Right ventricle myocardium superior (tissue), 1 donor: ENCODE measurements around the gene PTGES3. TPM values are rescaled to one million over a fixed set of nuclear protein-coding genes. Genes with fewer than 3 reads are reported as not detected.
"Not testable (repeated sequence)": the region's sequence is repeated elsewhere in the genome, so short reads cannot be mapped to it uniquely, and the experiment has no call there.

ENCODE experiments used
- ATAC-seq: fragments of 200-7000 bp; cut with Tn5 transposase; one replicate; pipeline ENCODE4 v1.9.1; 2020; ENCODE audit warnings: mild to moderate bottlenecking; ENCODE audit not compliant: poor library complexity
- DNase-seq: peaks from one replicate; pipeline ENCODE4 v3.0.0-alpha.2; 2020
- intact Hi-C: fragments of 100-400 bp; cut with DNase I; formaldehyde crosslinking; loops from one replicate; pipeline ENCODE4 v1.11.2; 2022
- total RNA-seq: library from RNA; stranded (reverse); fragmentation: NEBNext Ultra II Directional; extraction: Animal tissue kit (Norgen Biotek cat#: 25700); gene quantifications from one replicate; pipeline ENCODE4 v1.2.1, GENCODE V29; 2021
- donor health status: DM: no; HTN: yes; CAD: no; lungs with severe emphysema.

PTGES3 gene
- total RNA-seq, 1 donor from 2014 or later, result 132 TPM

- intact Hi-C loops, result no loop called here
- no peak for DNase-seq
- no peak for ATAC-seq
Observed at GRCh38 chr12:56716458-56716857, 28.4 kb upstream of the PTGES3 start.

DNA sequence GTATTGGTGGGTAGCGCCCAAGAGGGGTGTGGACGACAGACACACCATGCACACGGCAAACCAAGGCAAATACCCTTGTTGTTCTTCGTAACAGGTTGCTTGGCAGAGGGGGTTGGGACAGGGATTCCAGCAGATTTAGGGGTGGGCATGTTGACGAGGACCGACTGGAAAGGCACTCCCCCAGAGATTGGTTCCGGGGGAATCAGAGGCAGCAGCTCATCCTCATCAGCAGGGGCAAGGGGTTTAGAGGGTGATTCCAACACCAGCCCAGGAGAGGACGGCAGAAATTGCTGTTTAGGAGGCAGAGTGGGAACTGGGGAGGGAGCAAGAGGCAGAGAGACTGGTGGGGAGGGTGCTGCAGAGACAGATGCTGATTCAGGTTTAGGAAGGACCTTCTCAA lies 27.7 kb upstream of the PTGES3 start:
- intact Hi-C loops, result no loop called here
- ATAC-seq (no peak), DNase-seq (no peak)

- intact Hi-C loops, result no loop called here
- DNase-seq (no peak), ATAC-seq (no peak)
Observed at GRCh38 chr12:56714431-56714929, 26.4 kb upstream of the PTGES3 start.

DNA sequence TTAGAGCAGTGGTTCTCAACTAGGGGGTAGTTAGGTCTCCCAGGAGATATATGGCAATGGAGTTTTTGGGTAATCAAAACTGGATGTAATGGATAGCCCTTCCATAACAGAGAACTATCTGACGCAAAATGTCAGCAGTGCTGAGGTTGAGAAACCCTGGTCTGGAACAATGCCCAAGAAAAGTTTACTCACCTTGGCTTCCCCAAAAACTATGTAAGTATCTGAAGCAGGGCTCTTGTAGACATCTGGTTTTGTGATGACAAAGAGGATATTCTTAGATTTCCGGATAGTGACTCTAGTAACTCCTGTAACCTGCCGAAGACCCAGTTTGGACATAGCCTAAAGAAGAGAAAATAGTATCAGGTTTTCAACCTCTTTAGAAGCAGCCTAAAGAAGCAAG lies 25.3 kb upstream of the PTGES3 start:
- intact Hi-C loops, result no loop called here
- no peak for DNase-seq
- ATAC-seq, result no peak

DNA sequence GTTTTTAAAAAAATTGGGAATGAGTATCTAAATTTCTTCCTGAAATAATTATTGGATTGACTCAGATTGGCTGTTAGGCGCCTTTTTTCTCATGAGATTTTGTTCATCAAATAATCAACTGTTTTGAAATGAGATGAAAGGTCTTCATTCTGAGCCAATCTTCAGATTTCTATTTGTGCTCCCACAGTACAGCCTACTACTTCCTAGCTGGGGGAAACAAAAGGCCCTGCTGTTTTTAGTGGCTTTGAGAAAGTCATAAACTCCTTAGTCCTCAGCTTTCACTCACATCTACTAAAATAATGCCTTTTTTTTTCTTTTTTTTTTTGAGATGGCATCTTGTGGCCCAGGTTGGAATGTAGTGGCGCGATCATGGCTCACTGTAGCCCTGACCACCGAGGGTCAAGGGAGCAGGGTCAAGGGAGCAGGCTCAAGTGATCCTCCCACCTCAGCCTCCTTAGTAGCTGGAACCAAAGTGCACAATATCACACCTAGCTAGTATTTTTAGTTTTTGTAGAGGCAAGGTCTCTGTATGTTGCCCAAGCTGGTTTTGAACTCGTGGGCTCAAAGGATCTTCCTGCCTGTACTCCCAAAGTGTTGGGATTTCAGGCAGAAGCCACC lies 21.8 kb upstream of the PTGES3 start:
- ATAC-seq (no peak), DNase-seq (no peak)
- intact Hi-C loops, result no loop called here

DNA sequence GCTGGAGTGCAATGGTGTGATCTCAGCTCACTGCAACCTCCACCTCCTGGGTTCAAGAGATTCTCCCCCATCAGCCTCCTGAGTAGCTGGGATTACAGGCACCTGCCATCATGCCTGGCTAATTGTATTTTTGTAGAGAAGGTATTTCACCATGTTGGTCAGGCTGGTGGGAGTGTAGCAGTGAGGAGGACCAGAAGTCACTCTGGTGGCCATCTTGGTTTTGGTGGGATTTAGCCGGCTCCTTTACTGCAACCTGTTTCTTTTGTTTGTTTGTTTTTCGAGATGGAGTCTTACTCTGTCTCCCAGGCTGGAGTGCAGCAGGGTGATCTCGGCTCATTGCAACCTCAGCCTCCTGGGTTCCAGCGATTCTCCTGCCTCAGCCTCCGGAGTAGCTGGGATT lies 16.4 kb upstream of the PTGES3 start:
- peak; percentile 2 for DNase-seq
- intact Hi-C loops, ATAC-seq: not testable (repeated sequence)

- DNase-seq (no peak), ATAC-seq (no peak)
- intact Hi-C loops, result no loop called here
Observed at GRCh38 chr12:56699020-56699661, 11.1 kb upstream of the PTGES3 start.

- DNase-seq, result peak; percentile 4
- intact Hi-C loops, result no loop called here
- no peak for ATAC-seq
Observed at GRCh38 chr12:56695327-56696101, 7.4 kb upstream of the PTGES3 start.

- DNase-seq (peak; percentile 4), ATAC-seq (no peak)
- intact Hi-C loops, result no loop called here
Observed at GRCh38 chr12:56694161-56694560, 6.1 kb upstream of the PTGES3 start.

DNA sequence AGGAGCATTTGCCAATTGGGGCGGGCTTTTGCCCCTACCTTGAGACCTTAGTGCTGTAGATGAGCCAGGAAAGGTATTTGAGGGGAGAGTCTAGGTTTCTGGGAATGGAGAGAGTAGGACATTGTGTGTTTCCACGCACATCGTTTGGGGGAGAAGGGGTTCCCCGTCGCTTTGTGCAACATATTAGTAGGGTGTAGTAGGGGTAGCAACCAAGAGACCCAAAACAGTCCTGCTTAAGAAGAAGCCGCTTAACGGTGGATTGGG lies 694 bp upstream of the PTGES3 start:
- DNase-seq (peak; percentile 54), ATAC-seq (no peak)
- intact Hi-C loops, result loop anchor here (5.0 kb wide), 1 partner anchor 34 kb away; no protein-coding TSS in a partner anchor

GRCh38 chr12:56687223-56688128 lies 608 bp downstream of the PTGES3 start:
- peak; percentile 56 for ATAC-seq

DNA sequence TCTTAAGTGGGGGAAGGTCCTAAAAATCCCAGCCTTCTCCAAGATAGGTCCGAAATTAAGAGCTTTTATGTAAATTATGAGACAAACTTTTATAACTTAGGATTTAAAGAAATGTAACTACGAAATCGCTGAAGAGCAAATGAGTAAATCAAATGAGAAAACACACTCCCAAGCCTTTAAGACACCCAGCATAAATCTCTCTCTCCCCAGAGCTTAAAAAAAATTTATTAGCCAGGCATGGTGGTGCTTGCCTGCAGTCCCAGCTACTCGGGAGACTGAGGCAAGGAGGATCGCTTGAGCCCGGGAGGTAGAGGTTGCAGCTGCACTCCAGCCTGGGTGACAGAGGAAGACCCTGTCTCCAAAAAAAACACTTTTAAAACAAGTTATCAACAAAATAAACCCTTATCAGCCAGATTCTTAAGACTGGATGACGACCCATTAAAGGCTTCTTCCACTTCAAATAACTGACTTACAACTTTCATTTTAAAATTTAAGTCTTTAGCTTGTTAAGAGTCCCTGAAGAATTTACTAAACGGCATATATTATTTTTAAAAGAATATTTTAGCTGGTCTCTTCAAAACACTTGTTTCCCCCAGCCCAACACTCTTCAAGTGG lies 3.2 kb downstream of the PTGES3 start:
- DNase-seq (peak; percentile 19), ATAC-seq (no peak)
- intact Hi-C loops, result loop anchor here (5.0 kb wide), 1 partner anchor 37 kb away; no protein-coding TSS in a partner anchor

More at GRCh38 chr12:56687223-56688128, 608 bp downstream of the PTGES3 start:
- peak; percentile 72 for DNase-seq
- intact Hi-C loops, result loop anchor here (5.0 kb wide), 1 partner anchor 35 kb away; no protein-coding TSS in a partner anchor

GRCh38 chr12:56682323-56682722 lies 5.8 kb downstream of the PTGES3 start:
- intact Hi-C loops, result no loop called here
- DNase-seq (no peak), ATAC-seq (no peak)

- ATAC-seq (no peak), DNase-seq (no peak)
- intact Hi-C loops, result no loop called here
Observed at GRCh38 chr12:56679883-56680575, 8.1 kb downstream of the PTGES3 start.

DNA sequence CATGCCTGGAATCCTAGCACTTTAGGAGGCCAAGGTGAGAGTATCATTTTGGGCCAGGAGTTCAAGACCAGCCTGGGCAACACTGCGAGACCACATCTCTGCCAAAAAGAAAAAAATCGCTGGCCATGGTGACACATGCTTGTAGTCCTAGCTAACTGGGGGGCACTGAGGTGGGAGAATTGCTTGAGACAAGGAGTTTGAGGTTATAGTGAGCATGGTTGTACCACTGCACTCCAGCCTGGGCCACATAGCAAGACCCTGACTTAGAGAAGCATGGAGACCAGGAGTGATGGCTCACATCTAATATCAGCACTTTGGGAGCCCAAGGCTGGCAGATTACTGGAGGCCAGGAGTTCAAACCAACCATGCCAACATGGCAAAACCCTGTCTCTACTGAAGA lies 9.2 kb downstream of the PTGES3 start:
- no peak for DNase-seq
- intact Hi-C loops, result no loop called here
- ATAC-seq, result no peak

- DNase-seq, result no peak
- no peak for ATAC-seq
- intact Hi-C loops, result no loop called here
Observed at GRCh38 chr12:56677680-56678079, 10.4 kb downstream of the PTGES3 start.

- intact Hi-C loops, result no loop called here
- ATAC-seq (peak; percentile 37), DNase-seq (no peak)
Observed at GRCh38 chr12:56676851-56677580, 11.1 kb downstream of the PTGES3 start.
